ENCODE data around the gene SEL1L. TPM values are rescaled to one million over a fixed set of nuclear protein-coding genes. Genes with fewer than 3 reads are reported as not detected.
A peak's percentile ranks its signal among the peaks of the same experiment; 100 is the strongest.

The SEL1L gene
- total and polyA plus RNA-seq, 2 of the 13 experiments (the other 11 are each of a cell fraction or from before 2014, with no cell fraction given): 15.3 to 61.0 TPM

- TF ChIP-seq GMEB2 (CRISPR knock-in tag; IDR thresholded peaks at IDR 0.05; ENCODE audit: low read depth) (no peak), CHD4 (IDR thresholded peaks at IDR 0.05; ENCODE audit: borderline replicate concordance, low read length) (no peak), FOXP4 (CRISPR knock-in tag; IDR thresholded peaks at IDR 0.05) (no peak; the same call in 1 of the 2 replicates), DPF2 (CRISPR knock-in tag; IDR thresholded peaks at IDR 0.05; ENCODE audit: borderline replicate concordance, low read depth) (no peak), TEAD3 (CRISPR knock-in tag; optimal IDR thresholded peaks at IDR 0.05; ENCODE audit: borderline replicate concordance) (peak; percentile 24), BRD4 (CRISPR knock-in tag; IDR thresholded peaks at IDR 0.05) (peak; percentile 33; the same call in 1 of the 2 replicates), ZNF776 (CRISPR knock-in tag; IDR thresholded peaks at IDR 0.05) (no peak; the same call in 1 of the 2 replicates), ZNF546 (CRISPR knock-in tag; conservative IDR thresholded peaks at IDR 0.05) (no peak; the same call in 1 of the 2 replicates), EZH2 (conservative IDR thresholded peaks at IDR 0.05; ENCODE audit: low read depth, low read length) (no peak), CBX5 (CRISPR knock-in tag; IDR thresholded peaks at IDR 0.05; ENCODE audit: borderline replicate concordance) (no peak), KDM4B (CRISPR knock-in tag; IDR thresholded peaks at IDR 0.05) (no peak), ZFP37 (CRISPR knock-in tag; IDR thresholded peaks at IDR 0.05; ENCODE audit: borderline replicate concordance) (no peak; the same call in 1 of the 2 replicates), RBM39 (IDR thresholded peaks at IDR 0.05; ENCODE audit: low read depth, low read length, poor library complexity, severe bottlenecking) (no peak), TRAFD1 (CRISPR knock-in tag; IDR thresholded peaks at IDR 0.05; ENCODE audit: borderline replicate concordance) (no peak), SOX6 (IDR thresholded peaks at IDR 0.05) (no peak), SOX6 (CRISPR knock-in tag; IDR thresholded peaks at IDR 0.05) (peak; percentile 64), ZNF563 (CRISPR knock-in tag; IDR thresholded peaks at IDR 0.05) (peak; percentile 62; the same call in 1 of the 2 replicates), LCORL (IDR thresholded peaks at IDR 0.05) (no peak), LCORL (CRISPR knock-in tag; IDR thresholded peaks at IDR 0.05) (peak; percentile 38; the same call in 1 of the 2 replicates), KDM6A (CRISPR knock-in tag; IDR thresholded peaks at IDR 0.05; ENCODE audit: low read depth) (no peak), ZNF891 (CRISPR knock-in tag; IDR thresholded peaks at IDR 0.05) (peak; percentile 64; the same call in 1 of the 2 replicates), ATAD3A (CRISPR knock-in tag; IDR thresholded peaks at IDR 0.05) (peak; percentile 67; the same call in 1 of the 2 replicates), ZEB1 (IDR thresholded peaks at IDR 0.05; ENCODE audit: insufficient replicate concordance, low read depth) (no peak), NONO (IDR thresholded peaks at IDR 0.05) (no peak), NONO (CRISPR knock-in tag; conservative IDR thresholded peaks at IDR 0.05) (peak; percentile 28; the same call in 1 of the 2 replicates), FOSL2 (CRISPR knock-in tag; IDR thresholded peaks at IDR 0.05) (peak; percentile 60), ZNF3 (CRISPR knock-in tag; IDR thresholded peaks at IDR 0.05) (no peak)
Measured at GRCh38 chr14:81435391-81436295, 98.0 kb downstream of the SEL1L start (continued).
